GM06990 (cell line): ENCODE results near the gene TRIM44.

ENCODE experiments used
- DNase-seq: peaks from one replicate; pipeline ENCODE4 v3.0.0-alpha.2; 2011; ENCODE audit not compliant: insufficient read length; ENCODE audit errors: extremely low read depth
- H3K27me3 ChIP-seq: replicated peaks from 2 replicates; pipeline ENCODE4 v1.6.0; 2011; ENCODE audit warnings: low read length; ENCODE audit not compliant: control insufficient read depth, insufficient read depth
- H3K36me3 ChIP-seq: 2 replicates; pipeline ENCODE4 v1.5.1; 2011; ENCODE audit warnings: low read length; ENCODE audit not compliant: control insufficient read depth, insufficient read depth
- H3K4me3 ChIP-seq: replicated peaks from 2 replicates; pipeline ENCODE4 v1.5.1; 2011; ENCODE audit warnings: low read depth, mild to moderate bottlenecking, control low read depth, low read length
- TF ChIP-seq, protein P1 (sequence below): IDR thresholded peaks from 2 replicates; pipeline ENCODE4 v1.5.1; 2011; ENCODE audit warnings: low read length, control low read depth, mild to moderate bottlenecking, inconsistent platforms; ENCODE audit not compliant: insufficient read depth, poor library complexity, severe bottlenecking

Gene TRIM44

GRCh38 chr11:35658020-35658948, 4.3 kb upstream of the TRIM44 start:
- H3K27me3 ChIP-seq = no peaks in the 10 kb centered on the region
- TF ChIP-seq, protein P1, sequence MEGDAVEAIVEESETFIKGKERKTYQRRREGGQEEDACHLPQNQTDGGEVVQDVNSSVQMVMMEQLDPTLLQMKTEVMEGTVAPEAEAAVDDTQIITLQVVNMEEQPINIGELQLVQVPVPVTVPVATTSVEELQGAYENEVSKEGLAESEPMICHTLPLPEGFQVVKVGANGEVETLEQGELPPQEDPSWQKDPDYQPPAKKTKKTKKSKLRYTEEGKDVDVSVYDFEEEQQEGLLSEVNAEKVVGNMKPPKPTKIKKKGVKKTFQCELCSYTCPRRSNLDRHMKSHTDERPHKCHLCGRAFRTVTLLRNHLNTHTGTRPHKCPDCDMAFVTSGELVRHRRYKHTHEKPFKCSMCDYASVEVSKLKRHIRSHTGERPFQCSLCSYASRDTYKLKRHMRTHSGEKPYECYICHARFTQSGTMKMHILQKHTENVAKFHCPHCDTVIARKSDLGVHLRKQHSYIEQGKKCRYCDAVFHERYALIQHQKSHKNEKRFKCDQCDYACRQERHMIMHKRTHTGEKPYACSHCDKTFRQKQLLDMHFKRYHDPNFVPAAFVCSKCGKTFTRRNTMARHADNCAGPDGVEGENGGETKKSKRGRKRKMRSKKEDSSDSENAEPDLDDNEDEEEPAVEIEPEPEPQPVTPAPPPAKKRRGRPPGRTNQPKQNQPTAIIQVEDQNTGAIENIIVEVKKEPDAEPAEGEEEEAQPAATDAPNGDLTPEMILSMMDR = no peak
- no peaks in the 10 kb centered on the region for H3K36me3 ChIP-seq
- DNase-seq = no peak
- H3K4me3 ChIP-seq = no peak overlapping the region

DNA sequence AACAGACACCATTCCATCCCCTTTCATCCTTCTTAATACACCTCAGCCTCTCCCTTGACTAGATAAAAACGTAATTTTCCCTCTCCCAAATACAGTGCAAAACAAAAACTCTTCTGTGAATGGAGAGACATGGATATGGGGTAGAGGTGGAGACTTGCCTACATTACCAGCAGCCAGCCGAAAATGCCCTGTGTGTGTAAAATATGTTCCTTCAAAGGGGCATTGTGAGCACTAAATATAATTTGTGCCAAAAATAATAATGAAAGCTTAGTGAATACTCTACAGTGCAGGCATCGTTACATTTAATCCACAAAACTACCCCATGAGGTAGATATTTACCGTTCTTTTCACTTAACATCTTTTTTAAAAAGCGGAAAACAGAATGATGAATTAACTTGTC, 1.0 kb upstream of the TRIM44 start:
- Histone ChIP-seq H3K4me3 (peak overlapping the region; percentile 63), H3K36me3 (no peaks in the 10 kb centered on the region), H3K27me3 (no peaks in the 10 kb centered on the region)
- DNase-seq = no peak
- TF ChIP-seq, protein P1 = no peak

GRCh38 chr11:35662061-35662648, 420 bp upstream of the TRIM44 start:
- Histone ChIP-seq H3K27me3 (no peaks in the 10 kb centered on the region), H3K4me3 (peak overlapping the region; percentile 63), H3K36me3 (no peaks in the 10 kb centered on the region)
- TF ChIP-seq, protein P1 = no peak
- no peak for DNase-seq

GRCh38 chr11:35663408-35663702, 780 bp downstream of the TRIM44 start:
- Histone ChIP-seq H3K36me3 (no peaks in the 10 kb centered on the region), H3K4me3 (peak overlapping the region; percentile 63), H3K27me3 (no peaks in the 10 kb centered on the region)
- DNase-seq = no peak
- TF ChIP-seq, protein P1 = no peak

DNA sequence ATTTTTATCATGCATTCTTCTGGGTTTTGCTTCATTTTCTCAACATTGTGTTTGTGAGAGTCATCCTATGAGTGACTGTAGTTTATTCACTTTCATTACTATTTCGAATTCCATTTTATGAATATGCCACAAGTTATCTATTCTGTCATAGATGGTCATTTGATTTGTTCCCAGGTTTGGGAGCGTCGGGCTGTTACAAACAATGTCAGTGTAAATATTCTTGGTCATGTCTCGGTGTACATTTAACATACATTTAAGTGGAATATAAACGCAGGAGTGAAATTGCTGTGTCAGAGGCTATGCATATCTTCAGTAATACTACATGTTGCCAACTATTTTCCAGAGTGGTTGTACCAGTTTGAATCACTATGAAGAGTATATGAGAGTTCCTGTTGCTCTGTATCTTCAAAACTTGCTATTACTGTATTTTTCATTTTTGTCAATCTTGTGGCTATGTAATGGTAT, 2.4 kb downstream of the TRIM44 start:
- H3K36me3 ChIP-seq = no peaks in the 10 kb centered on the region
- H3K27me3 ChIP-seq = no peaks in the 10 kb centered on the region
- TF ChIP-seq, protein P1 = no peak
- no peak overlapping the region for H3K4me3 ChIP-seq
- no peak for DNase-seq
